H1 (cell line): Measurements from ENCODE around the gene MAGI2. TPM values are rescaled to one million over a fixed set of nuclear protein-coding genes. Genes with fewer than 3 reads are reported as not detected.

Experiments
- CTCF ChIA-PET: fragments of 300-600 bp; sonication (Branson Sonifier 250); formaldehyde crosslinking; loops from one replicate; lab custom pipeline; 2021; ENCODE audit not compliant: partially characterized antibody; lab: Charles Lee
- POLR2A ChIA-PET: fragments of 300-600 bp; sonication (Branson Sonifier 250); formaldehyde crosslinking; loops from one replicate; lab custom pipeline; 2021; ENCODE audit warnings: inconsistent platforms; ENCODE audit not compliant: partially characterized antibody; lab: Charles Lee
- DNase-seq, 2 experiments: peaks; one replicate each; pipeline versions ENCODE4 v3.0.0 to v3.0.0-alpha.2; 2010 to 2022; ENCODE audit warnings: low spot score in 2 of 2, low read depth in 1 of 2, mixed read lengths in 1 of 2
- FAIRE-seq: peaks from 2 replicates; lab custom pipeline; 2011; peaks lifted over from hg19 to GRCh38; lab: Jason Lieb, UNC
- H2AFZ ChIP-seq: 2 replicates; pipeline ENCODE4 v1.8.1; 2012; ENCODE audit warnings: low read length, inconsistent platforms
- H2AK5ac ChIP-seq: 2 replicates; pipeline ENCODE4 v1.6.1; 2013; ENCODE audit warnings: low read depth, low read length
- H2BK120ac ChIP-seq: replicated peaks from 2 replicates; pipeline ENCODE3; 2013; ENCODE audit warnings: low read depth, low read length, inconsistent platforms
- H2BK12ac ChIP-seq: 2 replicates; pipeline ENCODE4 v1.6.1; 2013; ENCODE audit warnings: low read depth, low read length
- H2BK15ac ChIP-seq: 2 replicates; pipeline ENCODE4 v1.6.1; 2013; ENCODE audit warnings: low read length
- H2BK20ac ChIP-seq: 2 replicates; pipeline ENCODE4 v1.6.1; 2013; ENCODE audit warnings: low read length
- H2BK5ac ChIP-seq: 2 replicates; pipeline ENCODE4 v1.6.1; 2013; ENCODE audit warnings: low read depth, low read length
- H3K14ac ChIP-seq: 2 replicates; pipeline ENCODE4 v1.6.1; 2013; ENCODE audit warnings: inconsistent platforms; ENCODE audit not compliant: insufficient read length
- H3K18ac ChIP-seq: 2 replicates; pipeline ENCODE4 v1.6.1; 2013; ENCODE audit warnings: low read length; ENCODE audit errors: extremely low read depth
- H3K23ac ChIP-seq: 2 replicates; pipeline ENCODE4 v1.6.1; 2013; ENCODE audit warnings: inconsistent platforms; ENCODE audit not compliant: insufficient read length
- H3K23me2 ChIP-seq: 2 replicates; pipeline ENCODE4 v1.6.1; 2013; ENCODE audit warnings: low read depth, low read length
- H3K27ac ChIP-seq: 2 replicates; pipeline ENCODE4 v1.6.1; 2011; ENCODE audit warnings: low read depth, low read length, inconsistent platforms
- H3K27me3 ChIP-seq, 4 experiments: replicated peaks in 1 of 4; 1 replicate in 1 of 4; 2 replicates in 3 of 4; pipeline versions ENCODE4 v1.6.1 to v1.8.1; 2011 to 2013; ENCODE audit warnings: low read length in 3 of 4, mild to moderate bottlenecking in 3 of 4, inconsistent platforms in 2 of 4, mixed read lengths in 2 of 4, moderate library complexity in 1 of 4; ENCODE audit not compliant: control insufficient read depth in 3 of 4, insufficient read depth in 3 of 4; ENCODE audit errors: extremely low read depth in 1 of 4
- H3K36me3 ChIP-seq, 4 experiments: 2 replicates each; pipeline versions ENCODE4 v1.6.1 to v1.8.1; 2011 to 2013; ENCODE audit warnings: mild to moderate bottlenecking in 4 of 4, low read length in 3 of 4, moderate library complexity in 2 of 4, control low read depth in 1 of 4, inconsistent platforms in 1 of 4; ENCODE audit not compliant: insufficient read depth in 4 of 4, control insufficient read depth in 2 of 4
- H3K4ac ChIP-seq: replicated peaks from 2 replicates; pipeline ENCODE3; 2013; ENCODE audit warnings: low read length, low read depth, mixed read lengths, inconsistent platforms; ENCODE audit not compliant: insufficient read length
- H3K4me1 ChIP-seq, 4 experiments: replicated peaks in 1 of 4; 1 replicate in 1 of 4; 2 replicates in 3 of 4; pipeline versions ENCODE4 v1.6.1 to v1.8.1; 2011 to 2013; ENCODE audit warnings: low read length in 3 of 4, inconsistent platforms in 2 of 4, mixed read lengths in 1 of 4; ENCODE audit not compliant: insufficient read depth in 4 of 4, control insufficient read depth in 3 of 4
- H3K4me2 ChIP-seq, 2 experiments: 2 replicates each; pipeline versions ENCODE4 v1.6.1 to v1.8.1; 2011 to 2013; ENCODE audit warnings: low read depth in 2 of 2, low read length in 2 of 2, control low read depth in 1 of 2, inconsistent platforms in 1 of 2, mild to moderate bottlenecking in 1 of 2; ENCODE audit not compliant: insufficient read depth in 1 of 2
- H3K4me3 ChIP-seq, 4 experiments: fragments of 200-600, 300-600 bp in 1 of 4; sonication (generic), shearing (Covaris generic), sonication (Bioruptor Twin) in 1 of 4; 2 replicates each; pipeline versions ENCODE4 v1.5.1 to v1.8.1; 2011 to 2016; ENCODE audit warnings: low read length in 4 of 4, low read depth in 3 of 4, control low read depth in 2 of 4, inconsistent platforms in 2 of 4, mild to moderate bottlenecking in 2 of 4, mixed read lengths in 1 of 4, moderate library complexity in 1 of 4; ENCODE audit not compliant: insufficient read depth in 2 of 4; ENCODE audit errors: extremely low read depth in 1 of 4
- H3K56ac ChIP-seq: replicated peaks from 2 replicates; pipeline ENCODE3; 2013; ENCODE audit warnings: low read depth, mild to moderate bottlenecking, mixed read lengths, low read length, inconsistent platforms; ENCODE audit not compliant: insufficient read length
- H3K79me1 ChIP-seq: 2 replicates; pipeline ENCODE4 v1.6.1; 2013; ENCODE audit warnings: low read depth, low read length, control low read depth
- H3K79me2 ChIP-seq, 2 experiments: 2 replicates each; pipeline versions ENCODE4 v1.6.1 to v1.8.1; 2012 to 2013; ENCODE audit warnings: low read length in 2 of 2, mild to moderate bottlenecking in 2 of 2, inconsistent platforms in 1 of 2; ENCODE audit not compliant: insufficient read depth in 2 of 2, control insufficient read depth in 1 of 2
- H3K9ac ChIP-seq, 4 experiments: replicated peaks in 1 of 4; 1 replicate in 1 of 4; 2 replicates in 3 of 4; pipeline versions ENCODE4 v1.6.1 to v1.8.1; 2011 to 2013; ENCODE audit warnings: low read depth in 3 of 4, low read length in 3 of 4, control low read depth in 2 of 4, mild to moderate bottlenecking in 2 of 4, moderate library complexity in 2 of 4, inconsistent platforms in 1 of 4; ENCODE audit errors: extremely low read depth in 1 of 4
- H3K9me3 ChIP-seq, 2 experiments: 2 replicates each; pipeline versions ENCODE4 v1.6.1 to v1.8.1; 2012 to 2013; ENCODE audit warnings: mild to moderate bottlenecking in 2 of 2, moderate library complexity in 2 of 2, control low read depth in 1 of 2, inconsistent platforms in 1 of 2, low read depth in 1 of 2, low read length in 1 of 2, mixed read lengths in 1 of 2; ENCODE audit not compliant: insufficient read depth in 2 of 2
- H4K20me1 ChIP-seq, 2 experiments: replicated peaks in 1 of 2; 2 replicates each; pipeline versions ENCODE3 to v1.8.1; 2011 to 2013; ENCODE audit warnings: inconsistent platforms in 2 of 2, low read length in 2 of 2, mild to moderate bottlenecking in 1 of 2; ENCODE audit not compliant: insufficient read depth in 2 of 2, control insufficient read depth in 1 of 2
- H4K5ac ChIP-seq: 2 replicates; pipeline ENCODE4 v1.6.1; 2013; ENCODE audit warnings: low read length, low read depth, mixed read lengths, inconsistent platforms; ENCODE audit not compliant: insufficient read length
- H4K8ac ChIP-seq: 2 replicates; pipeline ENCODE4 v1.8.0; 2013; ENCODE audit warnings: mild to moderate bottlenecking, moderate library complexity, low read length, inconsistent platforms; ENCODE audit not compliant: insufficient read depth; ENCODE audit errors: extremely low read depth
- H4K91ac ChIP-seq: replicated peaks from 2 replicates; pipeline ENCODE3; 2013; ENCODE audit warnings: low read length, mixed read lengths, inconsistent platforms; ENCODE audit not compliant: insufficient read length
- CHD2 ChIP-seq: IDR thresholded peaks from 2 replicates; pipeline ENCODE4 v1.6.1; 2012; ENCODE audit warnings: low read length, improper control_type of control experiment
- EZH2 ChIP-seq: fragments of 200-600 bp; sonication (generic); IDR thresholded peaks from 2 replicates; pipeline ENCODE4 v1.7.1; 2012; ENCODE audit warnings: low read depth, mild to moderate bottlenecking, moderate library complexity, low read length, inconsistent platforms; ENCODE audit not compliant: severe bottlenecking
- FOSL1 ChIP-seq: IDR thresholded peaks from 2 replicates; pipeline ENCODE4 v1.6.1; 2011; ENCODE audit warnings: mild to moderate bottlenecking, low read depth, low read length, moderate library complexity; ENCODE audit not compliant: insufficient read depth
- NANOG ChIP-seq: IDR thresholded peaks from 2 replicates; pipeline ENCODE4 v1.6.1; 2011; ENCODE audit warnings: low read length, low read depth, mild to moderate bottlenecking, inconsistent platforms; ENCODE audit not compliant: insufficient read depth, poor library complexity, severe bottlenecking
- SUZ12 ChIP-seq: fragments of 200-600 bp; sonication (generic); IDR thresholded peaks from 2 replicates; pipeline ENCODE4 v1.6.1; 2012; ENCODE audit warnings: mild to moderate bottlenecking, inconsistent platforms, low read length, moderate library complexity, mixed read lengths
- WGBS, 2 experiments: shearing (Covaris generic) in 1 of 2; methylation state at CpG; one replicate each; pipeline versions ENCODE4 v1.1.6 to v1.1.7; 2013 to 2015; ENCODE audit warnings: low lambda C conversion rate in 2 of 2, mixed read lengths in 2 of 2, inconsistent platforms in 1 of 2, low coverage in 1 of 2, missing lambda C conversion rate in 1 of 2; ENCODE audit not compliant: insufficient replicate concordance in 2 of 2, insufficient coverage in 1 of 2, insufficient read length in 1 of 2; ENCODE audit errors: extremely low coverage in 1 of 2, missing lambda C conversion rate in 1 of 2; 5-methylcytosine and 5-hydroxymethylcytosine counted together
- polyA plus RNA-seq, 7 experiments: library from polyadenylated mRNA; depleted of rRNA in 3 of 7; stranded (reverse) in 5 of 7; unstranded in 2 of 7; fragments of >200 nt in 5 of 7; fragments of 200-250 nt in 2 of 7; gene quantifications; 1 replicate in 5 of 7; 2 replicates in 1 of 7; 4 replicates in 1 of 7; pipeline versions ENCODE4 v1.2.1 to v1.2.3, GENCODE V29; 2011 to 2013; ENCODE audit warnings: missing spikeins in 2 of 7, mixed read lengths in 2 of 7
- total RNA-seq: library from RNA; stranded (reverse); fragmentation: NEBNext Ultra II Directional; extraction: Animal tissue kit (Norgen Biotek cat#: 25700); gene quantifications from 2 replicates; pipeline ENCODE4 v1.2.1, GENCODE V29; 2021

Gene MAGI2
- total and polyA plus RNA-seq, 2 of the 8 experiments (the other 6 are each of a cell fraction or from before 2014, with no cell fraction given) = 6.0 to 27.3 TPM

GRCh38 chr7:79453266-79453557 lies 255 bp downstream of the MAGI2 start:
- H2AK5ac ChIP-seq = no peak overlapping the region
- no peak overlapping the region for H3K27ac ChIP-seq
- no peak overlapping the region for H4K91ac ChIP-seq
- H3K9me3 ChIP-seq = no peaks in the 10 kb centered on the region
- H3K79me1 ChIP-seq = no peaks in the 10 kb centered on the region
- H2BK12ac ChIP-seq = no peak overlapping the region
- WGBS, 2 experiments = 0% methylated on average over 3 of the region's 6 CpGs; no CpG with 5 or more reads in 1 of the 2 experiments
- peaks cover 0 to 6% (median under 1%) of the 10 kb centered on the region in 4 experiments; a peak in 4 of 7 replicates for H3K4me1 ChIP-seq
- H3K23me2 ChIP-seq = peaks cover 23% of the 10 kb centered on the region; the same call in 1 of the 2 replicates
- ChIA-PET CTCF (interaction anchor here (1.2 to 2.2 kb wide), 3 partner anchors 19 to 288 kb away, joined by 3 to 7 read pairs (median 3); no protein-coding TSS in a partner anchor), POLR2A (interaction anchor here (0.6 kb wide), 1 partner anchor 184 kb away, joined by 3 read pairs; no protein-coding TSS in a partner anchor)
- no peak overlapping the region for H2BK20ac ChIP-seq
- H2BK120ac ChIP-seq = no peak overlapping the region
- no peak overlapping the region for H3K4ac ChIP-seq
- peak overlapping the region; percentile 96 to 99 for H3K4me2 ChIP-seq
- no peak overlapping the region for H3K56ac ChIP-seq
- H4K20me1 ChIP-seq = peaks cover 0 to 3% of the 10 kb centered on the region in 2 experiments
- no peaks in the 10 kb centered on the region for H3K36me3 ChIP-seq
- no peaks in the 10 kb centered on the region for H3K79me2 ChIP-seq
- no peak for FAIRE-seq
- H3K18ac ChIP-seq = no peak overlapping the region
- H2BK15ac ChIP-seq = no peak overlapping the region
- H3K14ac ChIP-seq = no peak overlapping the region
- H2BK5ac ChIP-seq = no peak overlapping the region
- DNase-seq = no peak
- no peak overlapping the region for H3K9ac ChIP-seq
- H2AFZ ChIP-seq = peak overlapping the region; percentile 66; the same call in 1 of the 2 replicates
- H4K8ac ChIP-seq = no peak overlapping the region
- H3K23ac ChIP-seq = no peak overlapping the region
- H3K27me3 ChIP-seq = peaks cover 19 to 61% (median 47%) of the 10 kb centered on the region in 4 experiments
- H4K5ac ChIP-seq = no peak overlapping the region
- peak overlapping the region; percentile 63 to 68 (median 64) for H3K4me3 ChIP-seq
- TF ChIP-seq SUZ12 (peak; percentile 4; the same call in 1 of the 2 replicates), CHD2 (no peak), FOSL1 (no peak), NANOG (no peak), EZH2 (peak; percentile 18)
